Measurements from ENCODE around the gene SSR2. TPM values are rescaled to one million over a fixed set of nuclear protein-coding genes. Genes with fewer than 3 reads are reported as not detected.

SSR2 gene
- polyA plus RNA-seq, 1 of the 3 experiments (the other 2 are of a cell fraction): 1,136 TPM

DNA sequence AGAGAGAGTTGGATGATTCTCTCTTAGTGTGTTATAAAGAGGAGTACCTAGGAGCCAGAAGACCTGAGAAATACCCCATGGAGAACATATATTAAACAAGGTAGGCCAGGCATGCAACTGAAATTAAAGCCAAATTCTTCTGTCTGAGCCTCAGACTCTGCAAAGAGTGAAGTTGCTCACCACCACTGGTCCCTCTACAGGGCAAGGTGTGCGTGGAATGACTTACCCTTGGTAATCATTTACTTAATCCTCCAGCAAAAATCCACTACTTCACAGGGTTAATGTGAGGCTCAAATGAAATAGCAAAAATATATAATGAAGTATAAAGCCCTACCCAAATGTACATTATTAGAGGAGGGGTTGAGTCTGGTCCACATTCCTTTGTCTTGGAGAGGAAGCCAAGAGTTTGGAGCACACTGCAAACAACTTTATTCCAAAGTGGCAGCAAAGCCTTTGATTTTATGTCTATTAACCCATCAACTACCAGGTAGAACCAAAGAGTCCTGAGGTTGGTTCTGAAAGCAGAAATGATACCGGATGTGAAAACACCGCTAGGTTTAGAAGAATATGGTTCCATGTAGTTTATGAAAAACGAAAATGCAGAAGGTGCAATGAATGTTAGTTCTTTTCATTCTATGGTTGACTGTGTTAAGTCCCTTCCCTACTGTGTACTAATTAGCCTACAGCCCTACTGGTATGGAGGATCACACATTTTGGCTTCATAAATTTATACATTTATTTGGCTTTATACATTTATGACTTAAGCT, 8.5 kb downstream of the SSR2 start:
- no peaks in the 10 kb centered on the region for H3K9me2 ChIP-seq
- H3K4me3 ChIP-seq (ENCODE audit: low read depth in 2 of 2, low read length in 1 of 2): no peak overlapping the region
- no peaks in the 10 kb centered on the region for H3K9me3 ChIP-seq
- no peak overlapping the region for H3K9ac ChIP-seq
- peaks cover 61 to 75% of the 10 kb centered on the region in 2 experiments for H3K36me3 ChIP-seq (replicated peaks in 1 of 2; ENCODE audit: control insufficient read depth in 1 of 2, insufficient read depth in 2 of 2, low read length in 1 of 2)
- no peak overlapping the region for H3K4me2 ChIP-seq
- H3K4me1 ChIP-seq (ENCODE audit: control insufficient read depth in 1 of 2, insufficient read depth in 2 of 2, low read depth in 1 of 2, low read length in 1 of 2): peaks cover 0 to 5% of the 10 kb centered on the region in 2 experiments; a peak in 1 of 4 replicates
- peaks cover 27% of the 10 kb centered on the region for H3K79me2 ChIP-seq (ENCODE audit: insufficient read depth)
- H3K27me3 ChIP-seq (ENCODE audit: insufficient read depth): no peaks in the 10 kb centered on the region
- ChIA-PET POLR2A (no interaction called here), CTCF (interaction anchor here (0.9 to 2.1 kb wide), 5 partner anchors 22 to 51 kb away, joined by 3 to 8 read pairs (median 4); partner anchors contain the start of genes LAMTOR2 and UBQLN4)
- 90% methylated on average over 4 of the region's 4 CpGs for WGBS (ENCODE audit: low lambda C conversion rate)
- H3F3A ChIP-seq (replicated peaks; ENCODE audit: insufficient read depth): peaks cover 66% of the 10 kb centered on the region
- no peak overlapping the region for H3K27ac ChIP-seq (ENCODE audit: low read depth in 2 of 2, low read length in 1 of 2)
- no peak for DNase-seq
- H2AFZ ChIP-seq (ENCODE audit: low read depth): no peak overlapping the region
- H4K20me1 ChIP-seq (ENCODE audit: insufficient read depth): peaks cover 5% of the 10 kb centered on the region
- no peak for TF ChIP-seq SIN3A (IDR thresholded peaks at IDR 0.05; ENCODE audit: borderline replicate concordance, low read depth, low read length)
- no peak for TF ChIP-seq FOXM1 (IDR thresholded peaks at IDR 0.05; ENCODE audit: low read depth)
- TF ChIP-seq, protein P1, sequence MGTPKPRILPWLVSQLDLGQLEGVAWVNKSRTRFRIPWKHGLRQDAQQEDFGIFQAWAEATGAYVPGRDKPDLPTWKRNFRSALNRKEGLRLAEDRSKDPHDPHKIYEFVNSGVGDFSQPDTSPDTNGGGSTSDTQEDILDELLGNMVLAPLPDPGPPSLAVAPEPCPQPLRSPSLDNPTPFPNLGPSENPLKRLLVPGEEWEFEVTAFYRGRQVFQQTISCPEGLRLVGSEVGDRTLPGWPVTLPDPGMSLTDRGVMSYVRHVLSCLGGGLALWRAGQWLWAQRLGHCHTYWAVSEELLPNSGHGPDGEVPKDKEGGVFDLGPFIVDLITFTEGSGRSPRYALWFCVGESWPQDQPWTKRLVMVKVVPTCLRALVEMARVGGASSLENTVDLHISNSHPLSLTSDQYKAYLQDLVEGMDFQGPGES (IDR thresholded peaks at IDR 0.05; ENCODE audit: low read depth, low read length): no peak
- TF ChIP-seq, protein P2, sequence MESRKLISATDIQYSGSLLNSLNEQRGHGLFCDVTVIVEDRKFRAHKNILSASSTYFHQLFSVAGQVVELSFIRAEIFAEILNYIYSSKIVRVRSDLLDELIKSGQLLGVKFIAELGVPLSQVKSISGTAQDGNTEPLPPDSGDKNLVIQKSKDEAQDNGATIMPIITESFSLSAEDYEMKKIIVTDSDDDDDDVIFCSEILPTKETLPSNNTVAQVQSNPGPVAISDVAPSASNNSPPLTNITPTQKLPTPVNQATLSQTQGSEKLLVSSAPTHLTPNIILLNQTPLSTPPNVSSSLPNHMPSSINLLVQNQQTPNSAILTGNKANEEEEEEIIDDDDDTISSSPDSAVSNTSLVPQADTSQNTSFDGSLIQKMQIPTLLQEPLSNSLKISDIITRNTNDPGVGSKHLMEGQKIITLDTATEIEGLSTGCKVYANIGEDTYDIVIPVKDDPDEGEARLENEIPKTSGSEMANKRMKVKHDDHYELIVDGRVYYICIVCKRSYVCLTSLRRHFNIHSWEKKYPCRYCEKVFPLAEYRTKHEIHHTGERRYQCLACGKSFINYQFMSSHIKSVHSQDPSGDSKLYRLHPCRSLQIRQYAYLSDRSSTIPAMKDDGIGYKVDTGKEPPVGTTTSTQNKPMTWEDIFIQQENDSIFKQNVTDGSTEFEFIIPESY (IDR thresholded peaks at IDR 0.05; ENCODE audit: borderline replicate concordance, low read depth): no peak
- no peak for TF ChIP-seq TCF12 (IDR thresholded peaks at IDR 0.05)
- TF ChIP-seq RAD21 (IDR thresholded peaks at IDR 0.05; ENCODE audit: low read length): no peak
- no peak for TF ChIP-seq EP300 (IDR thresholded peaks at IDR 0.05; ENCODE audit: borderline replicate concordance in 1 of 2, low read depth in 1 of 2, low read length in 1 of 2)
- TF ChIP-seq FOXJ3 (CRISPR knock-in tag; IDR thresholded peaks at IDR 0.05): no peak
- TF ChIP-seq USF2 (IDR thresholded peaks at IDR 0.05; ENCODE audit: borderline replicate concordance, low read depth, low read length): no peak
- TF ChIP-seq ELF1 (IDR thresholded peaks at IDR 0.05): no peak
- TF ChIP-seq CHD2 (IDR thresholded peaks at IDR 0.05; ENCODE audit: low read length, partially characterized antibody): no peak
- TF ChIP-seq POLR2AphosphoS5 (IDR thresholded peaks at IDR 0.05; ENCODE audit: low read depth, low read length): no peak
- TF ChIP-seq MEF2A (IDR thresholded peaks at IDR 0.05; ENCODE audit: borderline replicate concordance, low read depth): no peak
- no peak for TF ChIP-seq MAX (IDR thresholded peaks at IDR 0.05; ENCODE audit: low read depth)
- no peak for TF ChIP-seq NFIC (IDR thresholded peaks at IDR 0.05; ENCODE audit: borderline replicate concordance)
- TF ChIP-seq TEAD4 (IDR thresholded peaks at IDR 0.05; ENCODE audit: borderline replicate concordance, insufficient read depth): no peak
